Esophagus muscularis mucosa (tissue), 4 donors: ENCODE data around the gene DOCK6.

Source experiments
- EP300 ChIP-seq: sonication (generic); formaldehyde crosslinking; IDR thresholded peaks from one replicate; pipeline ENCODE4 v1.6.1; 2017; ENCODE audit warnings: antibody characterized with exemption
- POLR2A ChIP-seq: fragments of 450-650 bp; IDR thresholded peaks from one replicate; pipeline ENCODE4 v1.6.1; 2017; ENCODE audit warnings: antibody characterized with exemption, moderate library complexity, mild to moderate bottlenecking, low read depth
- POLR2AphosphoS5 ChIP-seq, 2 donors: sonication (generic); formaldehyde crosslinking; IDR thresholded peaks; one replicate each; pipeline ENCODE4 v1.6.1; 2017; ENCODE audit warnings: antibody characterized with exemption in 2 of 2
- TF ChIP-seq, protein P1 (sequence below), 3 experiments: fragments of 200-600 bp in 2 of 3; fragments of 450-650 bp in 1 of 3; sonication (generic) in 2 of 3; IDR thresholded peaks; one replicate each; pipeline ENCODE4 v1.5.1; 2017 to 2019; ENCODE audit warnings: antibody characterized with exemption in 3 of 3, mild to moderate bottlenecking in 2 of 3, moderate library complexity in 1 of 3

DNA sequence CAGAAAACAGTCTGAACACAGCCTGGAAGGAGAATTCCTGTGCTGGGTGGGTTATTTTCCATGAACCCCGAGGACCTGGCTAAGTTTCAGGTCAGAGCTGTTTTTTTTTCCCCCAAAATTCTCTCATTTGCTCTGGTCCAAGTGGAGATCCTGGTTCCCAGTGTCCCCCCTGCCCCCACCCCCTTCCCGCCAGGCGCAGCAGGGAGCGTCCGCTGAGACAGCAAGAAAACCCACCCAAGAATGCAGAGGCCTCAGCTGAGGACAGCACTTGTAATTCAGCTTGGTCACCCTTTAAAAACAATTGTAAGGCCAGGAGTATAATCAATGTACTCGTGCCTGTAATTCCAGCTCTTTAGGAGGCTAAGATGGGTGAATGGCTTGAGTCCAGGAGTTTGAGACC is 22.2 kb upstream of the DOCK6 start:
- TF ChIP-seq, protein P1, sequence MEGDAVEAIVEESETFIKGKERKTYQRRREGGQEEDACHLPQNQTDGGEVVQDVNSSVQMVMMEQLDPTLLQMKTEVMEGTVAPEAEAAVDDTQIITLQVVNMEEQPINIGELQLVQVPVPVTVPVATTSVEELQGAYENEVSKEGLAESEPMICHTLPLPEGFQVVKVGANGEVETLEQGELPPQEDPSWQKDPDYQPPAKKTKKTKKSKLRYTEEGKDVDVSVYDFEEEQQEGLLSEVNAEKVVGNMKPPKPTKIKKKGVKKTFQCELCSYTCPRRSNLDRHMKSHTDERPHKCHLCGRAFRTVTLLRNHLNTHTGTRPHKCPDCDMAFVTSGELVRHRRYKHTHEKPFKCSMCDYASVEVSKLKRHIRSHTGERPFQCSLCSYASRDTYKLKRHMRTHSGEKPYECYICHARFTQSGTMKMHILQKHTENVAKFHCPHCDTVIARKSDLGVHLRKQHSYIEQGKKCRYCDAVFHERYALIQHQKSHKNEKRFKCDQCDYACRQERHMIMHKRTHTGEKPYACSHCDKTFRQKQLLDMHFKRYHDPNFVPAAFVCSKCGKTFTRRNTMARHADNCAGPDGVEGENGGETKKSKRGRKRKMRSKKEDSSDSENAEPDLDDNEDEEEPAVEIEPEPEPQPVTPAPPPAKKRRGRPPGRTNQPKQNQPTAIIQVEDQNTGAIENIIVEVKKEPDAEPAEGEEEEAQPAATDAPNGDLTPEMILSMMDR (IDR thresholded peaks at IDR 0.05), result no peak
- TF ChIP-seq EP300 (no peak), POLR2A (no peak), POLR2AphosphoS5 (IDR thresholded peaks at IDR 0.05) (no peak)
